ES-I3 (cell line): Measurements from ENCODE around the gene SLC9C1.

Source experiments
- H3K36me3 ChIP-seq: 2 replicates; pipeline ENCODE4 v1.6.1; 2013; ENCODE audit warnings: mild to moderate bottlenecking, low read length, control low read depth, moderate library complexity; ENCODE audit not compliant: insufficient read depth
- H3K4me1 ChIP-seq: 2 replicates; pipeline ENCODE4 v1.6.1; 2013; ENCODE audit warnings: mild to moderate bottlenecking, control low read depth, low read length; ENCODE audit not compliant: insufficient read depth
- H3K9ac ChIP-seq: 2 replicates; pipeline ENCODE4 v1.6.1; 2013; ENCODE audit warnings: low read depth, mild to moderate bottlenecking, low read length, moderate library complexity
- H3K9me3 ChIP-seq: 2 replicates; pipeline ENCODE4 v1.6.1; 2013; ENCODE audit warnings: mild to moderate bottlenecking, low read length, moderate library complexity; ENCODE audit not compliant: control insufficient read depth, insufficient read depth

Gene SLC9C1

GRCh38 chr3:112115806-112116383 is 178.1 kb downstream of the SLC9C1 start:
- H3K4me1 ChIP-seq: peaks cover 5% of the 10 kb centered on the region; the same call in 1 of the 2 replicates
- H3K36me3 ChIP-seq: peaks cover 8% of the 10 kb centered on the region; the same call in 1 of the 2 replicates
- no peak overlapping the region for H3K9ac ChIP-seq
- no peaks in the 10 kb centered on the region for H3K9me3 ChIP-seq

GRCh38 chr3:112115161-112115739 is 178.8 kb downstream of the SLC9C1 start:
- Histone ChIP-seq H3K4me1 (peaks cover 5% of the 10 kb centered on the region; the same call in 1 of the 2 replicates), H3K9ac (no peak overlapping the region), H3K36me3 (peaks cover 8% of the 10 kb centered on the region; the same call in 1 of the 2 replicates)

GRCh38 chr3:112114576-112115160 is 179.3 kb downstream of the SLC9C1 start:
- Histone ChIP-seq H3K4me1 (peaks cover 3% of the 10 kb centered on the region; the same call in 1 of the 2 replicates), H3K9ac (no peak overlapping the region), H3K9me3 (no peaks in the 10 kb centered on the region), H3K36me3 (peaks cover 8% of the 10 kb centered on the region; the same call in 1 of the 2 replicates)

More at GRCh38 chr3:112115161-112115739, 178.8 kb downstream of the SLC9C1 start:
- H3K9me3 ChIP-seq: no peaks in the 10 kb centered on the region

- Histone ChIP-seq H3K4me1 (no peaks in the 10 kb centered on the region), H3K9me3 (no peaks in the 10 kb centered on the region), H3K36me3 (peaks cover 8% of the 10 kb centered on the region; the same call in 1 of the 2 replicates), H3K9ac (no peak overlapping the region)
Measured at GRCh38 chr3:112111785-112112402, 182.1 kb downstream of the SLC9C1 start.

- peaks cover 5% of the 10 kb centered on the region; the same call in 1 of the 2 replicates for H3K36me3 ChIP-seq
- no peaks in the 10 kb centered on the region for H3K4me1 ChIP-seq
Measured at GRCh38 chr3:112109322-112109721, 184.7 kb downstream of the SLC9C1 start.

GRCh38 chr3:112104774-112105173 is 189.2 kb downstream of the SLC9C1 start:
- H3K9ac ChIP-seq: no peak overlapping the region
- 0 out of 2 replicates have a peak, but pooled peaks cover 4% of the 10 kb centered on the region for H3K4me1 ChIP-seq
- no peaks in the 10 kb centered on the region for H3K9me3 ChIP-seq
- peaks cover 2% of the 10 kb centered on the region; the same call in 1 of the 2 replicates for H3K36me3 ChIP-seq

More at GRCh38 chr3:112109322-112109721, 184.7 kb downstream of the SLC9C1 start:
- H3K9me3 ChIP-seq: no peaks in the 10 kb centered on the region
- no peak overlapping the region for H3K9ac ChIP-seq

GRCh38 chr3:112101916-112102315 is 192.1 kb downstream of the SLC9C1 start:
- peaks cover 2% of the 10 kb centered on the region; the same call in 1 of the 2 replicates for H3K36me3 ChIP-seq
- 0 out of 2 replicates have a peak, but pooled peaks cover 4% of the 10 kb centered on the region for H3K4me1 ChIP-seq
- no peak overlapping the region for H3K9ac ChIP-seq
- no peaks in the 10 kb centered on the region for H3K9me3 ChIP-seq

GRCh38 chr3:112097378-112097777 is 196.6 kb downstream of the SLC9C1 start:
- Histone ChIP-seq H3K36me3 (no peaks in the 10 kb centered on the region), H3K9me3 (no peaks in the 10 kb centered on the region), H3K4me1 (peaks cover 14% of the 10 kb centered on the region), H3K9ac (no peak overlapping the region)

GRCh38 chr3:112096176-112096575 is 197.8 kb downstream of the SLC9C1 start:
- no peaks in the 10 kb centered on the region for H3K9me3 ChIP-seq
- no peak overlapping the region for H3K9ac ChIP-seq
- peaks cover 15% of the 10 kb centered on the region for H3K4me1 ChIP-seq
- no peaks in the 10 kb centered on the region for H3K36me3 ChIP-seq

GRCh38 chr3:112095731-112096130 is 198.3 kb downstream of the SLC9C1 start:
- Histone ChIP-seq H3K9me3 (no peaks in the 10 kb centered on the region), H3K36me3 (no peaks in the 10 kb centered on the region), H3K9ac (no peak overlapping the region), H3K4me1 (peaks cover 15% of the 10 kb centered on the region)

GRCh38 chr3:112093180-112093522 is 200.9 kb downstream of the SLC9C1 start:
- no peak overlapping the region for H3K9ac ChIP-seq
- no peaks in the 10 kb centered on the region for H3K36me3 ChIP-seq
- H3K4me1 ChIP-seq: peaks cover 15% of the 10 kb centered on the region
- H3K9me3 ChIP-seq: no peaks in the 10 kb centered on the region

GRCh38 chr3:112092496-112093179 is 201.4 kb downstream of the SLC9C1 start:
- Histone ChIP-seq H3K36me3 (no peaks in the 10 kb centered on the region), H3K9me3 (no peaks in the 10 kb centered on the region), H3K4me1 (peaks cover 20% of the 10 kb centered on the region), H3K9ac (no peak overlapping the region)

GRCh38 chr3:112090887-112091586 is 203.0 kb downstream of the SLC9C1 start:
- Histone ChIP-seq H3K4me1 (peaks cover 22% of the 10 kb centered on the region), H3K36me3 (no peaks in the 10 kb centered on the region), H3K9me3 (no peaks in the 10 kb centered on the region), H3K9ac (no peak overlapping the region)
